Ishikawa (cell line): ENCODE results near the gene SLC7A10.

ENCODE experiments used
- CEBPB ChIP-seq: IDR thresholded peaks from 2 replicates; pipeline ENCODE4 v1.6.1; 2012
- EP300 ChIP-seq: IDR thresholded peaks from 2 replicates; pipeline ENCODE4 v1.6.1; 2012; ENCODE audit warnings: borderline replicate concordance
- MAX ChIP-seq: IDR thresholded peaks from 2 replicates; pipeline ENCODE4 v1.6.1; 2012
- RAD21 ChIP-seq: IDR thresholded peaks from 2 replicates; pipeline ENCODE4 v1.6.1; 2012; ENCODE audit warnings: low read depth
- REST ChIP-seq: IDR thresholded peaks from 2 replicates; pipeline ENCODE4 v1.6.1; 2012; ENCODE audit warnings: low read depth, mild to moderate bottlenecking
- TCF12 ChIP-seq: IDR thresholded peaks from 2 replicates; pipeline ENCODE4 v1.6.1; 2012; ENCODE audit warnings: low read depth
- TEAD4 ChIP-seq: IDR thresholded peaks from 2 replicates; pipeline ENCODE4 v1.6.1; 2012

GRCh38 chr19:33212436-33213172, 13.0 kb downstream of the SLC7A10 start:
- TF ChIP-seq EP300 (no peak), REST (no peak), RAD21 (no peak), CEBPB (no peak), TCF12 (no peak), TEAD4 (no peak), MAX (no peak)
